ENCODE data around the gene OTOP2. TPM values are rescaled to one million over a fixed set of nuclear protein-coding genes. Genes with fewer than 3 reads are reported as not detected.
"Not testable (repeated sequence)": the region's sequence is repeated elsewhere in the genome, so short reads cannot be mapped to it uniquely, and the experiment has no call there.

The OTOP2 gene
- total RNA-seq, 1 donor from 2014 or later, result not detected

DNA sequence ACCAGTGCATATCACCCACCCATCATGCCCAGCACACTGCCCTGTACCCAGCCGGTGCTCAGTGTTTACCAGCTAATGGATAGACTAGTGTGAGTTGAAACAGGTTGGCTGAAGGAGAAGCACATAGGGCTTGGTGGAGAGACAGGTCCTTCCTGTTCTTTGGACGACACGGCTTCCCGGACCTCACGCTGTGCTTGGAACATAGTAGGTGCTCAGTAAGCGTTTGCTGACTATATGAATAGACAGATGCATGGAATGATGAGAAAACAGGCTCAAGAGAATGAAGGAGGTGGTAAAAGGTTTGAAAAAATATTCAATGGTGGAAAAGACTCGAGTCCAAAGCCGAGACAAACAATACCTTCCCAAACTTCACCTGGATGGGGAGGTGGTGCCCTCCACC is 23.9 kb upstream of the OTOP2 start:
- intact Hi-C loops (cut with DNase I), result no loop called here
- Histone ChIP-seq H3K4me3 (no peak overlapping the region), H3K27me3 (no peaks in the 10 kb centered on the region), H3K9me3 (no peaks in the 10 kb centered on the region), H3K4me1 (no peaks in the 10 kb centered on the region), H3K27ac (no peak overlapping the region), H3K36me3 (no peaks in the 10 kb centered on the region)
- TF ChIP-seq, protein P1, sequence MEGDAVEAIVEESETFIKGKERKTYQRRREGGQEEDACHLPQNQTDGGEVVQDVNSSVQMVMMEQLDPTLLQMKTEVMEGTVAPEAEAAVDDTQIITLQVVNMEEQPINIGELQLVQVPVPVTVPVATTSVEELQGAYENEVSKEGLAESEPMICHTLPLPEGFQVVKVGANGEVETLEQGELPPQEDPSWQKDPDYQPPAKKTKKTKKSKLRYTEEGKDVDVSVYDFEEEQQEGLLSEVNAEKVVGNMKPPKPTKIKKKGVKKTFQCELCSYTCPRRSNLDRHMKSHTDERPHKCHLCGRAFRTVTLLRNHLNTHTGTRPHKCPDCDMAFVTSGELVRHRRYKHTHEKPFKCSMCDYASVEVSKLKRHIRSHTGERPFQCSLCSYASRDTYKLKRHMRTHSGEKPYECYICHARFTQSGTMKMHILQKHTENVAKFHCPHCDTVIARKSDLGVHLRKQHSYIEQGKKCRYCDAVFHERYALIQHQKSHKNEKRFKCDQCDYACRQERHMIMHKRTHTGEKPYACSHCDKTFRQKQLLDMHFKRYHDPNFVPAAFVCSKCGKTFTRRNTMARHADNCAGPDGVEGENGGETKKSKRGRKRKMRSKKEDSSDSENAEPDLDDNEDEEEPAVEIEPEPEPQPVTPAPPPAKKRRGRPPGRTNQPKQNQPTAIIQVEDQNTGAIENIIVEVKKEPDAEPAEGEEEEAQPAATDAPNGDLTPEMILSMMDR (IDR thresholded peaks at IDR 0.05), result no peak
- no peak for TF ChIP-seq POLR2A (IDR thresholded peaks at IDR 0.05)
- TF ChIP-seq POLR2AphosphoS5 (IDR thresholded peaks at IDR 0.05; ENCODE audit: insufficient read depth in 1 of 2, low read depth in 1 of 2), result no peak
- no peak for DNase-seq (ENCODE audit: extremely low spot score in 2 of 2)

- TF ChIP-seq POLR2A (IDR thresholded peaks at IDR 0.05), result no peak
- TF ChIP-seq, protein P1 (IDR thresholded peaks at IDR 0.05), result no peak
- no peak for TF ChIP-seq POLR2AphosphoS5 (IDR thresholded peaks at IDR 0.05; ENCODE audit: insufficient read depth in 1 of 2, low read depth in 1 of 2)
- no peak for DNase-seq (ENCODE audit: extremely low spot score in 2 of 2)
- no peaks in the 10 kb centered on the region for H3K36me3 ChIP-seq
- no peaks in the 10 kb centered on the region for H3K4me1 ChIP-seq
- no peaks in the 10 kb centered on the region for H3K9me3 ChIP-seq
- H3K4me3 ChIP-seq, result no peak overlapping the region
- intact Hi-C loops (cut with DNase I), result no loop called here
- H3K27ac ChIP-seq, result no peak overlapping the region
- H3K27me3 ChIP-seq, result no peaks in the 10 kb centered on the region
Measured at GRCh38 chr17:74901353-74902135, 22.5 kb upstream of the OTOP2 start.

DNA sequence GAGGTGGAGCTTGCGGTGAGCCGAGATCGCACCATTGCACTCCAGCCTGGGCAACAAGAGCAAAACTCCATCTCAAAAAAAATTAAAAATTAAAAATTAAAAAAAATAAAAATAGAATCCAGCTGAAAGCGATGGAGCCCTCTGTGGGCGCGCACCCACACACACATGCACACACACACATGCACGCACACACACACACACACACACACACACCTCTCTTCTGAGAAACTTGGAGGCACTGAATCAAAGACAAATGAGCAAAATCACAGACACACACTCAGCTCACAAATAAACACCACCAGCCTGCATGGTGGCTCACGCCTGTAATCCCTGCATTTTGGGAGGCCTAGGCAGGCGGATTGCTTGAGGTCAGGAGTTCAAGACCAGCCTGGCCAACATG is 21.0 kb upstream of the OTOP2 start:
- no peaks in the 10 kb centered on the region for H3K27me3 ChIP-seq
- no peak for DNase-seq (ENCODE audit: extremely low spot score in 2 of 2)
- no peak overlapping the region for H3K4me3 ChIP-seq
- no peaks in the 10 kb centered on the region for H3K4me1 ChIP-seq
- TF ChIP-seq POLR2AphosphoS5 (IDR thresholded peaks at IDR 0.05; ENCODE audit: insufficient read depth in 1 of 2, low read depth in 1 of 2), result no peak
- TF ChIP-seq, protein P1 (IDR thresholded peaks at IDR 0.05), result no peak
- no peak for TF ChIP-seq POLR2A (IDR thresholded peaks at IDR 0.05)
- no peaks in the 10 kb centered on the region for H3K9me3 ChIP-seq
- H3K27ac ChIP-seq, result no peak overlapping the region
- H3K36me3 ChIP-seq, result no peaks in the 10 kb centered on the region
- intact Hi-C loops (cut with DNase I), result no loop called here

DNA sequence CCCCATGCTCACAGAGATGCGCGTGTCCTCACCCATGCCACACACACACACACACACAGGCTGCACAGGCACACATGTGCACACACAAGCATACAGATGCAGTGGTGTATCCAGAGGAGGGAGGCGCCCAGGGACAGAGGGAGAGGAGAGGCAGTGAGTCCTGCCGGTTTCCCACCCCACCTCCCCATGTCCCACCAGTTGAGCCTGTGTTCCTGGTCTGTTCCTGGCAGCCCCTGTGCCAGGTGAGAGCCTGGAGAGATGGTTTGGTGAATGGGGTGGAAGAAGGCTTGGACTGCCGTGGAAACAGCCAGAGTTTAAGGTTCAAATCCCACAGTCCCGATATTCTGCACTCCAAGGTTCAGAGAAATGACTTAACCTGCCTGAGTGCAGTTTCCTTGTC is 20.4 kb upstream of the OTOP2 start:
- Histone ChIP-seq H3K27ac (no peak overlapping the region), H3K27me3 (no peaks in the 10 kb centered on the region), H3K4me3 (no peak overlapping the region), H3K9me3 (no peaks in the 10 kb centered on the region), H3K36me3 (no peaks in the 10 kb centered on the region), H3K4me1 (no peaks in the 10 kb centered on the region)
- intact Hi-C loops (cut with DNase I), result no loop called here
- DNase-seq (ENCODE audit: extremely low spot score in 2 of 2), result no peak
- TF ChIP-seq, protein P1 (IDR thresholded peaks at IDR 0.05), result no peak
- TF ChIP-seq POLR2A (IDR thresholded peaks at IDR 0.05), result no peak
- no peak for TF ChIP-seq POLR2AphosphoS5 (IDR thresholded peaks at IDR 0.05; ENCODE audit: insufficient read depth in 1 of 2, low read depth in 1 of 2)

DNA sequence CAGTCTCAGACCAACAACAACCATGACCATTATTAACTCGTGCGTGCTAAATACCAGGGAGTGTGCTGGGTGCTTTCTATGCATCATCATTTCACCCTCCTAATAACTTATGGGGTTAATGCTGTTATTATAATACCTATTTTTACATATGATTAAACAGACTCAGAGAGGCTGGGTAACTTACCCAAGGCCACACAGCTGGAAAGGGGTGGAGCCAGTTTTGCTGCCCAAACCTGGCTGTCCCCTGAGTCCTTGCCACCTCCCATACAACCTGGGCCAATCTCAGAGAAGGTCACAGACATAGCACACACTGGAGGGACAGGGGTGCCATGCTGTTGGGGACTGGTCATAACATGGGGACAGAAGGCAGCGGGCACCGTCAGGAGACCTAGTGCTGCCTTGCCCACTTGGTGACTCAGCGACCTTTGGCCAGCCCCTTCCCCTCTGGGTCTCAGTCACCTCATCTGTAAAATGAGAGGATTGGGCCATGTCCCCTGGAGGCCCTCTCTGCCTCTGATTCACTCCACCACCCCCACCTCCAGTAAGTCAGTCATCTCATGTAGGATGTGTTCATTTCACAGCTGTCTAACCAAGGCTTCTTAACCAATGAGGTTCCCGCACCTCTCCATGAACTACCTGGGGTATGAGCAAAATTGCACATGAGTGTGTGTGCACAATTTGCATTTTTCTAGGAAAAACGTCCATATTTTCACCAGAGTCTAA is 19.2 kb upstream of the OTOP2 start:
- intact Hi-C loops (cut with DNase I), result no loop called here
- Histone ChIP-seq H3K4me3 (no peak overlapping the region), H3K4me1 (no peaks in the 10 kb centered on the region), H3K9me3 (no peaks in the 10 kb centered on the region), H3K27me3 (no peaks in the 10 kb centered on the region), H3K27ac (no peak overlapping the region), H3K36me3 (no peaks in the 10 kb centered on the region)
- no peak for DNase-seq (ENCODE audit: extremely low spot score in 2 of 2)
- no peak for TF ChIP-seq POLR2A (IDR thresholded peaks at IDR 0.05)

- DNase-seq (ENCODE audit: extremely low spot score in 2 of 2); H3K4me1 ChIP-seq; H3K4me3 ChIP-seq; H3K27me3 ChIP-seq; H3K36me3 ChIP-seq; intact Hi-C loops (cut with DNase I); H3K27ac ChIP-seq; H3K9me3 ChIP-seq: not testable (repeated sequence)
Measured at GRCh38 chr17:74906214-74906793, 17.8 kb upstream of the OTOP2 start.
